Testis (tissue), 2 donors: Measurements from ENCODE around the gene STX4.

ENCODE experiments used
- CTCF ChIP-seq, 3 experiments: fragments of 450-650 bp in 2 of 3; fragments of 200-600 bp in 1 of 3; sonication (generic) in 1 of 3; IDR thresholded peaks; one replicate each; pipeline ENCODE4 v1.5.1; 2016 to 2019; ENCODE audit warnings: antibody characterized with exemption in 3 of 3, mild to moderate bottlenecking in 2 of 3, moderate library complexity in 1 of 3
- POLR2A ChIP-seq: fragments of 450-650 bp; IDR thresholded peaks from one replicate; pipeline ENCODE4 v1.6.1; 2017; ENCODE audit warnings: antibody characterized with exemption, mild to moderate bottlenecking, moderate library complexity

GRCh38 chr16:31063495-31063842 lies 30.1 kb downstream of the STX4 start:
- TF ChIP-seq CTCF (IDR thresholded peaks at IDR 0.05) (no peak), POLR2A (no peak)
